IPS DF 4.7 (cell line): ENCODE data around the gene RAC2.

Experiments
- DNase-seq: peaks from one replicate; pipeline ENCODE4 v3.0.0-alpha.2; 2013; ENCODE audit warnings: low spot score; ENCODE audit errors: extremely low read depth

RAC2 gene

GRCh38 chr22:37188901-37189466 lies 55.1 kb downstream of the RAC2 start:
- DNase-seq, result no peak

GRCh38 chr22:37187891-37188761 lies 55.9 kb downstream of the RAC2 start, which contains the start of gene C1QTNF6:
Gene C1QTNF6 (minus strand): TSS chr22:37188247. CDS start chr22:37188213, 34 bp downstream.
- DNase-seq, result no peak

- DNase-seq, result no peak
Measured at GRCh38 chr22:37187552-37187890, 56.5 kb downstream of the RAC2 start.

- no peak for DNase-seq
Measured at GRCh38 chr22:37186997-37187522, 57.0 kb downstream of the RAC2 start.

- DNase-seq, result no peak
Measured at GRCh38 chr22:37186228-37186996, 57.7 kb downstream of the RAC2 start.

GRCh38 chr22:37185646-37186227 lies 58.3 kb downstream of the RAC2 start:
- DNase-seq, result no peak

GRCh38 chr22:37184816-37185541 lies 59.1 kb downstream of the RAC2 start:
- DNase-seq, result no peak

GRCh38 chr22:37184380-37184755 lies 59.7 kb downstream of the RAC2 start:
- no peak for DNase-seq

GRCh38 chr22:37183432-37184379 lies 60.4 kb downstream of the RAC2 start:
- DNase-seq, result no peak

- DNase-seq, result no peak
Measured at GRCh38 chr22:37182949-37183245, 61.2 kb downstream of the RAC2 start.

GRCh38 chr22:37182101-37182948 lies 61.7 kb downstream of the RAC2 start:
- DNase-seq, result no peak

- DNase-seq, result no peak
Measured at GRCh38 chr22:37181681-37182080, 62.4 kb downstream of the RAC2 start.

GRCh38 chr22:37180531-37181231 lies 63.4 kb downstream of the RAC2 start:
- DNase-seq, result no peak

GRCh38 chr22:37179622-37180420 lies 64.2 kb downstream of the RAC2 start:
- no peak for DNase-seq

GRCh38 chr22:37179126-37179470 lies 65.0 kb downstream of the RAC2 start:
- no peak for DNase-seq

GRCh38 chr22:37178350-37179125 lies 65.5 kb downstream of the RAC2 start:
- DNase-seq, result no peak

GRCh38 chr22:37177755-37178154 lies 66.3 kb downstream of the RAC2 start:
- DNase-seq, result no peak
